SIG-M5 treated with dmso at 0.1 percent for 504 hours (cell line): Measurements from ENCODE around the gene SP140.
"Not testable (repeated sequence)": the region's sequence is repeated elsewhere in the genome, so short reads cannot be mapped to it uniquely, and the experiment has no call there.

Experiments used
- DNase-seq: peaks from one replicate; lab custom pipeline; 2025; ENCODE audit not compliant: unreplicated experiment; lab: John Stamatoyannopoulos, UW

Gene SP140

GRCh38 chr2:230282936-230283335 lies 57.4 kb downstream of the SP140 start:
- DNase-seq, result no peak

GRCh38 chr2:230286048-230286447 lies 60.5 kb downstream of the SP140 start:
- DNase-seq, result no peak

GRCh38 chr2:230289311-230289710 lies 63.8 kb downstream of the SP140 start:
- DNase-seq, result not testable (repeated sequence)

GRCh38 chr2:230295192-230295591 lies 69.7 kb downstream of the SP140 start:
- DNase-seq, result no peak

- DNase-seq, result no peak
These were observed 71.4 kb downstream of the SP140 start for GRCh38 chr2:230296917-230297316.

GRCh38 chr2:230299618-230300017 lies 74.1 kb downstream of the SP140 start:
- no peak for DNase-seq

- DNase-seq, result no peak
These were observed 80.1 kb downstream of the SP140 start for GRCh38 chr2:230305416-230306275.

GRCh38 chr2:230306474-230306873 lies 80.9 kb downstream of the SP140 start:
- no peak for DNase-seq

GRCh38 chr2:230307485-230307884 lies 81.9 kb downstream of the SP140 start:
- no peak for DNase-seq

GRCh38 chr2:230308402-230309000 lies 83.0 kb downstream of the SP140 start:
- DNase-seq, result no peak

- not testable (repeated sequence) for DNase-seq
These were observed 85.3 kb downstream of the SP140 start for GRCh38 chr2:230310792-230311191.

GRCh38 chr2:230311634-230312033 lies 86.1 kb downstream of the SP140 start:
- not testable (repeated sequence) for DNase-seq

GRCh38 chr2:230312638-230313037 lies 87.1 kb downstream of the SP140 start:
- no peak for DNase-seq

- no peak for DNase-seq
These were observed 91.8 kb downstream of the SP140 start for GRCh38 chr2:230317366-230317765.

- peak; percentile 40 for DNase-seq
These were observed 92.9 kb downstream of the SP140 start for GRCh38 chr2:230318190-230319121.

GRCh38 chr2:230319211-230319862 lies 93.8 kb downstream of the SP140 start:
- peak; percentile 37 for DNase-seq

GRCh38 chr2:230321031-230321430 lies 95.5 kb downstream of the SP140 start:
- no peak for DNase-seq

GRCh38 chr2:230322561-230323384 lies 97.2 kb downstream of the SP140 start:
- DNase-seq, result no peak

GRCh38 chr2:230323385-230324106 lies 98.0 kb downstream of the SP140 start:
- DNase-seq, result no peak
